ENCODE results near the gene RARB.

DNA sequence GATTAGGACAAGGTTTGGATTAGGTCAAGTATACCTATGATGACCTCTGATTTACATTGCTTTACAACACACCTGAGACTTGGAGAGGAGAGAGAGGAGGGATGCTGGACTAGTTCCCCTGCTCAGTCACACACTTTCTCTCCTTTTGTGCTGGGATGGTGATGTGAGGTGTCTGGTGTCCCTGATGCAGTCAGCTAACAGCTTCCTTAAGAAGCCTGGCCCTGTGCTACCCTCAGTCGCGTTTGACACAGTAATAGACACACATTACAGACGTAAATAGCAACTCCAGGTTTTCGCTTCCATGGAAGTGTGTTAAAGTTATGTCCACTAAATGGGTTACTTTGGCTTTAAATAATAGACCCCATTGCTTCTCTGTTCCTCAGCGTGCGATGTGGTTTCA is 58.9 kb downstream of the RARB start:
- TF ChIP-seq EZH2 (IDR thresholded peaks at IDR 0.05; ENCODE audit: borderline replicate concordance, low read depth, low read length, poor library complexity, severe bottlenecking), result no peak
- TF ChIP-seq, protein P1, sequence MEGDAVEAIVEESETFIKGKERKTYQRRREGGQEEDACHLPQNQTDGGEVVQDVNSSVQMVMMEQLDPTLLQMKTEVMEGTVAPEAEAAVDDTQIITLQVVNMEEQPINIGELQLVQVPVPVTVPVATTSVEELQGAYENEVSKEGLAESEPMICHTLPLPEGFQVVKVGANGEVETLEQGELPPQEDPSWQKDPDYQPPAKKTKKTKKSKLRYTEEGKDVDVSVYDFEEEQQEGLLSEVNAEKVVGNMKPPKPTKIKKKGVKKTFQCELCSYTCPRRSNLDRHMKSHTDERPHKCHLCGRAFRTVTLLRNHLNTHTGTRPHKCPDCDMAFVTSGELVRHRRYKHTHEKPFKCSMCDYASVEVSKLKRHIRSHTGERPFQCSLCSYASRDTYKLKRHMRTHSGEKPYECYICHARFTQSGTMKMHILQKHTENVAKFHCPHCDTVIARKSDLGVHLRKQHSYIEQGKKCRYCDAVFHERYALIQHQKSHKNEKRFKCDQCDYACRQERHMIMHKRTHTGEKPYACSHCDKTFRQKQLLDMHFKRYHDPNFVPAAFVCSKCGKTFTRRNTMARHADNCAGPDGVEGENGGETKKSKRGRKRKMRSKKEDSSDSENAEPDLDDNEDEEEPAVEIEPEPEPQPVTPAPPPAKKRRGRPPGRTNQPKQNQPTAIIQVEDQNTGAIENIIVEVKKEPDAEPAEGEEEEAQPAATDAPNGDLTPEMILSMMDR (conservative IDR thresholded peaks at IDR 0.05; ENCODE audit: low read depth, low read length), result no peak
